ENCODE measurements around the gene PTPRN2. TPM values are rescaled to one million over a fixed set of nuclear protein-coding genes. Genes with fewer than 3 reads are reported as not detected.
"Not testable (repeated sequence)": the region's sequence is repeated elsewhere in the genome, so short reads cannot be mapped to it uniquely, and the experiment has no call there.

The PTPRN2 gene
- total RNA-seq, 2 experiments from 2014 or later, result 0.46 to 0.51 TPM

GRCh38 chr7:158336952-158337351 lies 250.7 kb downstream of the PTPRN2 start:
- DNase-seq; H3K4me3 Mint-ChIP-seq; H3K27ac Mint-ChIP-seq; H3K27me3 Mint-ChIP-seq; POLR2A ChIA-PET; CTCF ChIA-PET; H3K4me1 Mint-ChIP-seq; ATAC-seq; intact Hi-C loops (cut with DNase I, micrococcal nuclease): not testable (repeated sequence)
- peaks cover 22% of the 10 kb centered on the region for H3K36me3 Mint-ChIP-seq (ENCODE audit: low read depth)
- H3K9me3 Mint-ChIP-seq (ENCODE audit: low read depth), result peaks cover 61% of the 10 kb centered on the region

- H3K27me3 Mint-ChIP-seq; H3K4me3 Mint-ChIP-seq; H3K4me1 Mint-ChIP-seq; POLR2A ChIA-PET; intact Hi-C loops (cut with DNase I, micrococcal nuclease); CTCF ChIA-PET; ATAC-seq; DNase-seq: not testable (repeated sequence)
- peaks cover 50% of the 10 kb centered on the region for H3K9me3 Mint-ChIP-seq (ENCODE audit: low read depth)
- H3K27ac Mint-ChIP-seq, result peak overlapping the region; percentile 53
- H3K36me3 Mint-ChIP-seq (ENCODE audit: low read depth), result peaks cover 17% of the 10 kb centered on the region
Observed at GRCh38 chr7:158332516-158332915, 255.1 kb downstream of the PTPRN2 start.

DNA sequence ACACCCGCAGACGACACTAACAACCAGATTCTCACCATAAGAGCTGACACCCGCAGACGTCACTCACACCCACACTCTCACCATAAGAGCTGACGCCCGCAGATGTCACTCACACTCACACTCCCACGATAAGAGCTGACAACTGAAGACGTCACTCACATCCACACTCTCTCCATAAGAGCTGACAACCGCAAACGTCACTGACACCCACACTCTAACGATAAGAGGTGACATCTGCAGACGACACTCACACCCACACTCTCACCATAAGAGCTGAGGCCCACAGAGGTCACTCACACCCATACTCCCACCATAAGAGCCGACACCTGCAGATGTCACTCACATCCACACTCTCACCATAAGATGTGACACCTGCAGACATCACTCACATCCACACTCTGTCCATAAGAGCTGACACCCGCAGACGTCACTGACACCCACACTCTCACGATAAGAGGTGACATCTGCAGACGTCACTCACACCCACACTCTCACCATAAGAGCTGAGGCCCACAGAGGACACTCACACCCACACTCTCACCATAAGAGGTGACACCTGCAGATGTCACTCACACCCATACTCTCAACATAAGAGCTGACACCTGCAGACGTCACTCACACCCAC lies 255.7 kb downstream of the PTPRN2 start:
- H3K27me3 Mint-ChIP-seq; DNase-seq; H3K4me1 Mint-ChIP-seq; H3K4me3 Mint-ChIP-seq; ATAC-seq; intact Hi-C loops (cut with DNase I, micrococcal nuclease); POLR2A ChIA-PET; CTCF ChIA-PET: not testable (repeated sequence)
- peaks cover 50% of the 10 kb centered on the region for H3K9me3 Mint-ChIP-seq (ENCODE audit: low read depth)
- H3K27ac Mint-ChIP-seq, result peak overlapping the region; percentile 53
- H3K36me3 Mint-ChIP-seq (ENCODE audit: low read depth), result peaks cover 17% of the 10 kb centered on the region

GRCh38 chr7:158329686-158330085 lies 257.9 kb downstream of the PTPRN2 start:
- POLR2A ChIA-PET, result no interaction called here
- no peaks in the 10 kb centered on the region for H3K27me3 Mint-ChIP-seq

GRCh38 chr7:158329014-158329610 lies 258.5 kb downstream of the PTPRN2 start:
- ChIA-PET POLR2A (no interaction called here), CTCF (no interaction called here)
- Mint-ChIP-seq H3K4me3 (no peak overlapping the region), H3K27me3 (no peaks in the 10 kb centered on the region), H3K27ac (no peak overlapping the region), H3K9me3 (ENCODE audit: low read depth) (peaks cover 41% of the 10 kb centered on the region), H3K4me1 (peaks cover 8% of the 10 kb centered on the region), H3K36me3 (ENCODE audit: low read depth) (peaks cover 10% of the 10 kb centered on the region)
- intact Hi-C loops (cut with DNase I, micrococcal nuclease), result no loop called here
- DNase-seq (no peak), ATAC-seq (no peak)

More at GRCh38 chr7:158329686-158330085, 257.9 kb downstream of the PTPRN2 start:
- ATAC-seq (no peak), DNase-seq (no peak)
- Mint-ChIP-seq H3K4me1 (peaks cover 8% of the 10 kb centered on the region), H3K27ac (no peak overlapping the region), H3K36me3 (ENCODE audit: low read depth) (peaks cover 10% of the 10 kb centered on the region), H3K4me3 (no peak overlapping the region), H3K9me3 (ENCODE audit: low read depth) (peaks cover 44% of the 10 kb centered on the region)
- CTCF ChIA-PET, result no interaction called here
- intact Hi-C loops (cut with DNase I, micrococcal nuclease), result no loop called here

DNA sequence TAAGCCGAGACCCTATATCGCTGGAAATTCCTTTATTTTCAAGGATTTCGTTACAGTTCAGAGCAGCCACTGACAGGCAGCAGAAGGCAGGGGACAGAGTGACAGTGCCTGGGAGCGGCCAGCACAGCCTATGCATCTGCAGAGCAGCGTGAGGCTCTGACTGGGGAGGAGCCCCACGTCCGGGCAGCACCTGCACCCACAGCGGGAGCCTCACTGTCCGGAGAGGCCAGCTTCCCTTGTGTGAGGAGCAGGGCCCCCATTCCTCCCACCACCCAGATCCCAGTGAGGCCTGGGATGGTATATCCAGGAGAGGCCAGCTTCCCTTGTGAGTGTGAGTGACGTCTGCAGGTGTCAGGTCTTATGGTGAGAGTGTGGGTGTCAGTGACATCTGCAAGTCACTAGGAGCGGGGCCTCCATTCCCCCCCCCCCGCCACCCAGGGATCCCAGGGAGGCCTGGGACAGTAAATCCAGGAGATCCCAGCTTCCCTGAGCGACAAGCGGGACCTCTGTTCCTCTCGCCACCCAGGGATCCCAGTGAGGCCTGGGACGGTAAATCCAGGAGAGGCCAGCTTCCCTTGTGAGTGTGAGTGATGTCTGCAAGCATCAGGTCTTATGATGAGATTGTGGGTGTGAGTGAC lies 259.1 kb downstream of the PTPRN2 start:
- Mint-ChIP-seq H3K27me3 (peaks cover 4% of the 10 kb centered on the region), H3K9me3 (ENCODE audit: low read depth) (peaks cover 38% of the 10 kb centered on the region), H3K36me3 (ENCODE audit: low read depth) (peaks cover 10% of the 10 kb centered on the region), H3K4me1 (peaks cover 7% of the 10 kb centered on the region), H3K27ac (no peak overlapping the region), H3K4me3 (no peak overlapping the region)
- DNase-seq (no peak), ATAC-seq (no peak)
- CTCF ChIA-PET, result no interaction called here
- POLR2A ChIA-PET, result no interaction called here
- intact Hi-C loops (cut with DNase I, micrococcal nuclease), result no loop called here

- peaks cover 4% of the 10 kb centered on the region for H3K4me1 Mint-ChIP-seq
- H3K27ac Mint-ChIP-seq, result no peak overlapping the region
- intact Hi-C loops (cut with DNase I, micrococcal nuclease), result no loop called here
- ATAC-seq (no peak), DNase-seq (no peak)
- CTCF ChIA-PET, result no interaction called here
- peaks cover 32% of the 10 kb centered on the region for H3K9me3 Mint-ChIP-seq (ENCODE audit: low read depth)
- H3K4me3 Mint-ChIP-seq, result no peak overlapping the region
- POLR2A ChIA-PET, result no interaction called here
- peaks cover 4% of the 10 kb centered on the region for H3K27me3 Mint-ChIP-seq
- peaks cover 7% of the 10 kb centered on the region for H3K36me3 Mint-ChIP-seq (ENCODE audit: low read depth)
Observed at GRCh38 chr7:158327571-158328180, 259.9 kb downstream of the PTPRN2 start.

GRCh38 chr7:158327012-158327411 lies 260.6 kb downstream of the PTPRN2 start:
- Mint-ChIP-seq H3K4me1 (no peaks in the 10 kb centered on the region), H3K36me3 (ENCODE audit: low read depth) (peaks cover 3% of the 10 kb centered on the region), H3K27me3 (peaks cover 4% of the 10 kb centered on the region), H3K27ac (no peak overlapping the region), H3K9me3 (ENCODE audit: low read depth) (peaks cover 26% of the 10 kb centered on the region), H3K4me3 (no peak overlapping the region)
- intact Hi-C loops (cut with DNase I, micrococcal nuclease), result no loop called here
- ChIA-PET CTCF (no interaction called here), POLR2A (no interaction called here)
- no peak for DNase-seq
- ATAC-seq, result no peak

- DNase-seq, result no peak
- Mint-ChIP-seq H3K27ac (no peak overlapping the region), H3K4me1 (no peaks in the 10 kb centered on the region), H3K4me3 (no peak overlapping the region), H3K36me3 (ENCODE audit: low read depth) (no peaks in the 10 kb centered on the region), H3K27me3 (peaks cover 4% of the 10 kb centered on the region), H3K9me3 (ENCODE audit: low read depth) (peaks cover 18% of the 10 kb centered on the region)
- CTCF ChIA-PET, result interaction anchor here (0.6 kb wide), 1 partner anchor 27 kb away, joined by 3 read pairs; no protein-coding TSS in a partner anchor
- intact Hi-C loops (cut with DNase I, micrococcal nuclease), result no loop called here
- ATAC-seq, result no peak
- POLR2A ChIA-PET, result no interaction called here
Observed at GRCh38 chr7:158325530-158326381, 261.9 kb downstream of the PTPRN2 start.

- Mint-ChIP-seq H3K27ac (no peak overlapping the region), H3K4me1 (no peaks in the 10 kb centered on the region), H3K27me3 (peaks cover 4% of the 10 kb centered on the region), H3K9me3 (ENCODE audit: low read depth) (peaks cover 14% of the 10 kb centered on the region), H3K4me3 (no peak overlapping the region), H3K36me3 (ENCODE audit: low read depth) (no peaks in the 10 kb centered on the region)
- ChIA-PET POLR2A (interaction anchor here (0.6 kb wide), 1 partner anchor 220 kb away, joined by 3 read pairs; no protein-coding TSS in a partner anchor), CTCF (no interaction called here)
- intact Hi-C loops (cut with DNase I, micrococcal nuclease), result no loop called here
- DNase-seq, result no peak
- ATAC-seq, result no peak
Observed at GRCh38 chr7:158324397-158325360, 262.9 kb downstream of the PTPRN2 start.
